B cell (primary cell): Measurements from ENCODE around the gene BID. TPM values are rescaled to one million over a fixed set of nuclear protein-coding genes. Genes with fewer than 3 reads are reported as not detected.
"Not testable (repeated sequence)": the region's sequence is repeated elsewhere in the genome, so short reads cannot be mapped to it uniquely, and the experiment has no call there.

Source experiments
- ATAC-seq: fragments of 200-7000 bp; cut with Tn5 transposase; one replicate; pipeline ENCODE4 v1.10.0; 2021; ENCODE audit warnings: low read depth, mild to moderate bottlenecking, moderate number of reproducible peaks, moderate library complexity
- CTCF ChIA-PET: fragments of 350-600 bp; sonication (Branson Sonifier 250); formaldehyde crosslinking; loops from one replicate; lab custom pipeline; 2021; ENCODE audit warnings: antibody characterized with exemption, inconsistent platforms; lab: Charles Lee
- POLR2A ChIA-PET: fragments of 350-600 bp; sonication (Branson Sonifier 250); formaldehyde crosslinking; loops from one replicate; lab custom pipeline; 2021; ENCODE audit warnings: antibody characterized with exemption; lab: Charles Lee
- DNase-seq: peaks from one replicate; pipeline ENCODE4 v3.0.0; 2013
- H2AFZ ChIP-seq: 2 replicates; pipeline ENCODE4 v1.6.1; 2012; ENCODE audit warnings: mild to moderate bottlenecking, low read depth, low read length; ENCODE audit not compliant: insufficient read depth, poor library complexity, severe bottlenecking
- H3K27ac ChIP-seq, 2 donors: 1 replicate in 1 of 2; 2 replicates in 1 of 2; pipeline ENCODE4 v1.5.1; 2012 to 2013; ENCODE audit warnings: low read length in 2 of 2, mild to moderate bottlenecking in 2 of 2, moderate library complexity in 1 of 2
- H3K27me3 ChIP-seq, 4 experiments: fragments of 200-600 bp in 1 of 4; sonication (generic) in 1 of 4; replicated peaks in 1 of 4; 1 replicate in 2 of 4; 2 replicates in 2 of 4; pipeline versions ENCODE4 v1.6.1 to v1.7.0; 2013 to 2016; ENCODE audit warnings: low read length in 3 of 4, mild to moderate bottlenecking in 2 of 4, mixed read lengths in 1 of 4, moderate library complexity in 1 of 4; ENCODE audit not compliant: insufficient read depth in 4 of 4, control insufficient read depth in 3 of 4; ENCODE audit errors: control extremely low read depth in 1 of 4
- H3K36me3 ChIP-seq, 2 experiments: replicated peaks in 1 of 2; 1 replicate in 1 of 2; 2 replicates in 1 of 2; pipeline versions ENCODE4 v1.6.1 to v1.7.1; 2013; ENCODE audit warnings: low read length in 1 of 2; ENCODE audit not compliant: insufficient read depth in 2 of 2, control insufficient read depth in 1 of 2; ENCODE audit errors: control extremely low read depth in 1 of 2, extremely low read depth in 1 of 2
- H3K4me1 ChIP-seq, 2 donors: fragments of 200-600 bp in 1 of 2; sonication (generic) in 1 of 2; 1 replicate in 1 of 2; 2 replicates in 1 of 2; pipeline versions ENCODE4 v1.5.1 to v1.6.1; 2013 to 2017; ENCODE audit warnings: low read length in 2 of 2; ENCODE audit not compliant: control insufficient read depth in 2 of 2, insufficient read depth in 2 of 2
- H3K4me2 ChIP-seq: replicated peaks from 2 replicates; pipeline ENCODE3; 2012; ENCODE audit warnings: mild to moderate bottlenecking, low read depth, low read length; ENCODE audit not compliant: poor library complexity, severe bottlenecking
- H3K4me3 ChIP-seq, 5 experiments: fragments of 200-600 bp in 1 of 5; sonication (generic) in 1 of 5; 1 replicate in 3 of 5; 2 replicates in 2 of 5; pipeline versions ENCODE4 v1.5.1 to v1.7.0; 2011 to 2016; ENCODE audit warnings: low read length in 4 of 5, mild to moderate bottlenecking in 4 of 5, low read depth in 2 of 5, control low read depth in 1 of 5, moderate library complexity in 1 of 5; ENCODE audit not compliant: insufficient read depth in 1 of 5; ENCODE audit errors: control extremely low read depth in 1 of 5, extremely low read depth in 1 of 5
- H3K79me2 ChIP-seq: fragments of 200-600 bp; sonication (generic); one replicate; pipeline ENCODE4 v1.6.0; 2016; ENCODE audit warnings: low read length; ENCODE audit not compliant: control insufficient read depth, insufficient read depth
- H3K9ac ChIP-seq: fragments of 200-600 bp; sonication (generic); 2 replicates; pipeline ENCODE4 v1.6.1; 2017; ENCODE audit warnings: mild to moderate bottlenecking, low read length, moderate library complexity
- H3K9me3 ChIP-seq, 3 donors: one replicate each; pipeline versions ENCODE4 v1.6.1 to v1.7.1; 2013; ENCODE audit warnings: low read length in 2 of 3; ENCODE audit not compliant: control insufficient read depth in 2 of 3, insufficient read depth in 1 of 3; ENCODE audit errors: control extremely low read depth in 1 of 3
- H4K20me1 ChIP-seq: 2 replicates; pipeline ENCODE4 v1.6.0; 2012; ENCODE audit warnings: mild to moderate bottlenecking, low read length; ENCODE audit not compliant: insufficient read depth, control insufficient read depth, poor library complexity, severe bottlenecking
- H3K27ac Mint-ChIP-seq: one replicate; pipeline ENCODE4 v1.8.0; 2021; ENCODE audit warnings: mixed read lengths
- H3K27me3 Mint-ChIP-seq: one replicate; pipeline ENCODE4 v1.8.0; 2021; ENCODE audit warnings: mixed read lengths
- H3K4me1 Mint-ChIP-seq: one replicate; pipeline ENCODE4 v1.8.0; 2021; ENCODE audit warnings: mixed read lengths
- H3K4me3 Mint-ChIP-seq: one replicate; pipeline ENCODE4 v1.8.0; 2021; ENCODE audit warnings: mixed read lengths
- H3K9me3 Mint-ChIP-seq: one replicate; pipeline ENCODE4 v1.8.0; 2022; ENCODE audit warnings: mixed read lengths; ENCODE audit not compliant: insufficient read depth
- EZH2 ChIP-seq: IDR thresholded peaks from 2 replicates; pipeline ENCODE4 v1.6.1; 2012; ENCODE audit warnings: borderline replicate concordance, low read depth, mild to moderate bottlenecking, moderate library complexity, low read length; ENCODE audit not compliant: insufficient read depth, poor library complexity, severe bottlenecking
- WGBS: methylation state at CpG from one replicate; pipeline ENCODE4 v1.1.5; 2013; ENCODE audit warnings: missing lambda C conversion rate; ENCODE audit not compliant: insufficient coverage; 5-methylcytosine and 5-hydroxymethylcytosine counted together
- intact Hi-C: fragments of 100-400 bp; cut with micrococcal nuclease; formaldehyde crosslinking; loops from one replicate; pipeline ENCODE4 v1.10.0; 2022
- polyA plus RNA-seq: library from polyadenylated mRNA; depleted of rRNA; stranded (reverse); fragments of >200 nt; gene quantifications from 2 replicates; pipeline ENCODE4 v1.2.3, GENCODE V29; 2012
- total RNA-seq, 2 donors: library from RNA; stranded (reverse); fragments of 120-200 nt in 1 of 2; gene quantifications; 1 replicate in 1 of 2; 2 replicates in 1 of 2; pipeline versions ENCODE4 v1.2.3 to v1.2.4, GENCODE V29; 2013 to 2022
- TF ChIP-seq, protein P1 (sequence below): fragments of 200-600 bp; IDR thresholded peaks from one replicate; pipeline ENCODE4 v1.8.0; 2022; ENCODE audit warnings: antibody characterized with exemption, mild to moderate bottlenecking

The BID gene
- total and polyA plus RNA-seq, 2 donors (not counting 1 experiment from before 2014, with no cell fraction given), result 17.5 to 23.3 TPM

DNA sequence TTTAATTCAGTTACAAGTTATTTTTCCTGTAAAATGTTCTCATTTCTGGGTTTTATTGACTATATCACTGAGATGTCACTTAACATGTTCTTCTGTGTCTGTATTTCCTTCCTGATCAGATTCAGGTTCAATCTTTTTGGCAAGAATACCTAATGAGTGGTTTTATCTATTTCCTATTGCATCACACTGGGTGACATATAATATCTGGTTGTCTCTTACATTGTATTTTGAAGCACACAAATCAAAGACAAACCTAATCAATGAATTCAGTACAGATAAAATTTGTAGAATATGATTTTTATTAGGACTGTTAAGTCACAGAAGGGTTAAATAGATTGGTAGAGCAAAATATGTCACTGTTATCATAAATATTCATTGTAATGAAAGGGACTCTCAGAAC, 75.3 kb downstream of the BID start:
- Mint-ChIP-seq H3K4me1 (no peaks in the 10 kb centered on the region), H3K4me3 (no peak overlapping the region), H3K27ac (no peak overlapping the region), H3K9me3 (no peaks in the 10 kb centered on the region), H3K27me3 (no peaks in the 10 kb centered on the region)
- DNase-seq (no peak), ATAC-seq (no peak)
- H3K36me3 ChIP-seq, result peaks cover 4 to 31% of the 10 kb centered on the region in 2 experiments
- H3K79me2 ChIP-seq, result no peaks in the 10 kb centered on the region
- no peak overlapping the region for H3K27ac ChIP-seq
- H3K4me1 ChIP-seq, result no peaks in the 10 kb centered on the region
- intact Hi-C loops, result no loop called here
- H3K27me3 ChIP-seq, result no peaks in the 10 kb centered on the region
- no peak overlapping the region for H2AFZ ChIP-seq
- H4K20me1 ChIP-seq, result no peaks in the 10 kb centered on the region
- H3K4me3 ChIP-seq, result no peak overlapping the region
- H3K4me2 ChIP-seq, result no peak overlapping the region
- ChIA-PET CTCF (no interaction called here), POLR2A (no interaction called here)
- no peak for TF ChIP-seq EZH2
- TF ChIP-seq, protein P1, sequence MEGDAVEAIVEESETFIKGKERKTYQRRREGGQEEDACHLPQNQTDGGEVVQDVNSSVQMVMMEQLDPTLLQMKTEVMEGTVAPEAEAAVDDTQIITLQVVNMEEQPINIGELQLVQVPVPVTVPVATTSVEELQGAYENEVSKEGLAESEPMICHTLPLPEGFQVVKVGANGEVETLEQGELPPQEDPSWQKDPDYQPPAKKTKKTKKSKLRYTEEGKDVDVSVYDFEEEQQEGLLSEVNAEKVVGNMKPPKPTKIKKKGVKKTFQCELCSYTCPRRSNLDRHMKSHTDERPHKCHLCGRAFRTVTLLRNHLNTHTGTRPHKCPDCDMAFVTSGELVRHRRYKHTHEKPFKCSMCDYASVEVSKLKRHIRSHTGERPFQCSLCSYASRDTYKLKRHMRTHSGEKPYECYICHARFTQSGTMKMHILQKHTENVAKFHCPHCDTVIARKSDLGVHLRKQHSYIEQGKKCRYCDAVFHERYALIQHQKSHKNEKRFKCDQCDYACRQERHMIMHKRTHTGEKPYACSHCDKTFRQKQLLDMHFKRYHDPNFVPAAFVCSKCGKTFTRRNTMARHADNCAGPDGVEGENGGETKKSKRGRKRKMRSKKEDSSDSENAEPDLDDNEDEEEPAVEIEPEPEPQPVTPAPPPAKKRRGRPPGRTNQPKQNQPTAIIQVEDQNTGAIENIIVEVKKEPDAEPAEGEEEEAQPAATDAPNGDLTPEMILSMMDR, result no peak
- no peak overlapping the region for H3K9ac ChIP-seq
- no peaks in the 10 kb centered on the region for H3K9me3 ChIP-seq

DNA sequence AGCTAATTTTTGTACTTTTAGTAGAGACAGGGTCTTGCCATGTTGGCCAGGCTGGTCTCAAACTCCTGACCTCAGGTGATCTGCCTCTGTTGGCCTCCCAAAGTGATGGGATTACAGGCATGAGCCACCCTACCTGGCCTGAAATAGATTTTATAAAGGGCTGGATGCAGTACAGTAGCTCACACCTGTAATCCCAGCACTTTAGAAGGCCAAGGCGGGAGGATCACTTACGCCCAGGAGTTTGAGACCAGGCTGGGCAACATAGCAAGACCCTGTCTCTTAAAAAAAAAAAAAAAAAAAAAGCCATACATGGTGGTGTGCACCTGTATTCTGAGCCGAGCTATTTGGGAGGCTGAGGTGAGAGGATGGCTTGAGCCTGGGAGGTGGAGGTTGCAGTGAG, 76.0 kb downstream of the BID start:
- H3K9ac ChIP-seq, H3K4me2 ChIP-seq, H3K9me3 Mint-ChIP-seq, DNase-seq, H3K4me1 ChIP-seq, H3K4me3 Mint-ChIP-seq, H3K4me1 Mint-ChIP-seq, POLR2A ChIA-PET, H3K27ac Mint-ChIP-seq, H4K20me1 ChIP-seq, CTCF ChIA-PET, ATAC-seq, H3K9me3 ChIP-seq, H3K79me2 ChIP-seq, H3K27ac ChIP-seq, H3K27me3 Mint-ChIP-seq, H2AFZ ChIP-seq, H3K4me3 ChIP-seq, intact Hi-C loops, H3K27me3 ChIP-seq: not testable (repeated sequence)
- WGBS, result no CpG with 5 or more reads among the region's 3 CpGs
- H3K36me3 ChIP-seq, result peaks cover 4 to 31% of the 10 kb centered on the region in 2 experiments

DNA sequence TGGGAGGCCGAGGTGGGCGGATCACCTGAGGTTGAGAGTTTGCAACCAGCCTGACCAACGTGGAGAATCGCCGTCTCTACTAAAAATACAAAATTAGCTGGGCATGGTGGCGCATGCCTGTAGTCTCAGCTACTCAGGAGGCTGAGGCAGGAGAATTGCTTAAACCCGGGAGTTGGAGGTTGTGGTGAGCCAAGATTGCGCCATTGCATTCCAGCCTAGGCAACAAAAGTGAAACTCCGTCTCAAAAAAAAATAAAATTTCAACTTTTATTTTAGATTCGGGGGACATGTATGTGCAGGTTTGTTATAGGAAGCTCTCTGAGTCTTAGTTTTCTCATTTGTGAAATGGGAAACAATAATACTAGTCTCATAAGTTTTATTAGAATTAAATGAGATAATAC, 77.1 kb downstream of the BID start:
- POLR2A ChIA-PET, CTCF ChIA-PET: not testable (repeated sequence)

More for the DNA sequence above, 77.1 kb downstream of the BID start:
- H3K9ac ChIP-seq, H3K9me3 ChIP-seq, H3K27me3 Mint-ChIP-seq, ATAC-seq, H4K20me1 ChIP-seq, intact Hi-C loops, H3K4me1 ChIP-seq, H2AFZ ChIP-seq, H3K4me3 Mint-ChIP-seq, H3K79me2 ChIP-seq, DNase-seq, H3K27me3 ChIP-seq, H3K9me3 Mint-ChIP-seq, H3K4me2 ChIP-seq, H3K4me1 Mint-ChIP-seq, H3K27ac Mint-ChIP-seq, H3K27ac ChIP-seq, H3K4me3 ChIP-seq: not testable (repeated sequence)
- WGBS, result 88% methylated on average over 4 of the region's 10 CpGs
- peaks cover 4 to 29% of the 10 kb centered on the region in 2 experiments for H3K36me3 ChIP-seq
